Neural cell (in vitro differentiated cells): Measurements from ENCODE around the gene PHB1. TPM values are rescaled to one million over a fixed set of nuclear protein-coding genes. Genes with fewer than 3 reads are reported as not detected.

ENCODE experiments used
- H2AFZ ChIP-seq: fragments of 200-600, 300-800 bp; sonication (generic), shearing (Covaris generic); 2 replicates; pipeline ENCODE4 v1.6.0; 2014; ENCODE audit warnings: low read depth, mild to moderate bottlenecking, antibody characterized with exemption, low read length, moderate library complexity
- H3F3A ChIP-seq: fragments of 200-600 bp; shearing (Covaris generic); 2 replicates; pipeline ENCODE4 v1.6.1; 2016; ENCODE audit warnings: mild to moderate bottlenecking, moderate library complexity, mixed read lengths, antibody characterized with exemption, low read length; ENCODE audit not compliant: insufficient read depth, poor library complexity, severe bottlenecking
- H3K27ac ChIP-seq: fragments of 200-600, 300-800 bp; sonication (generic), shearing (Covaris generic); 2 replicates; pipeline ENCODE4 v1.5.1; 2014; ENCODE audit warnings: mild to moderate bottlenecking, low read length, moderate library complexity
- H3K27me3 ChIP-seq: fragments of 300-800, 200-600 bp; sonication (generic), shearing (Covaris generic); 2 replicates; pipeline ENCODE4 v1.6.0; 2014; ENCODE audit warnings: mild to moderate bottlenecking, low read depth, low read length, moderate library complexity; ENCODE audit not compliant: insufficient read depth
- H3K36me3 ChIP-seq: fragments of 300-800, 200-600 bp; sonication (generic), shearing (Covaris generic); 2 replicates; pipeline ENCODE4 v1.5.1; 2014; ENCODE audit warnings: mild to moderate bottlenecking, antibody characterized with exemption, low read length, moderate library complexity; ENCODE audit not compliant: insufficient read depth
- H3K4me2 ChIP-seq: fragments of 300-800, 200-600 bp; sonication (generic), shearing (Covaris generic); 2 replicates; pipeline ENCODE4 v1.6.0; 2014; ENCODE audit warnings: mild to moderate bottlenecking, low read length
- H3K4me3 ChIP-seq: fragments of 300-800, 200-600 bp; sonication (generic), shearing (Covaris generic); 2 replicates; pipeline ENCODE4 v1.5.1; 2014; ENCODE audit warnings: mild to moderate bottlenecking, low read length, moderate library complexity
- H3K79me2 ChIP-seq: fragments of 200-600 bp; shearing (Covaris generic); replicated peaks from 2 replicates; pipeline ENCODE4 v1.6.0; 2014; ENCODE audit warnings: mild to moderate bottlenecking, low read length, moderate library complexity; ENCODE audit not compliant: insufficient read depth
- H3K9ac ChIP-seq: fragments of 300-800, 200-600 bp; sonication (generic), shearing (Covaris generic); 2 replicates; pipeline ENCODE4 v1.6.1; 2016; ENCODE audit warnings: mild to moderate bottlenecking, low read length, mixed read lengths
- H3K9me2 ChIP-seq: fragments of 200-600 bp; shearing (Covaris generic); 2 replicates; pipeline ENCODE4 v1.6.1; 2016; ENCODE audit warnings: mild to moderate bottlenecking, low read length, mixed read lengths; ENCODE audit not compliant: insufficient read depth
- H3K9me3 ChIP-seq: fragments of 200-600, 300-800 bp; sonication (generic), shearing (Covaris generic); 2 replicates; pipeline ENCODE4 v1.6.1; 2016; ENCODE audit warnings: mild to moderate bottlenecking, mixed run types, low read length, moderate library complexity, mixed read lengths
- H4K20me1 ChIP-seq: fragments of 200-600 bp; shearing (Covaris generic); 2 replicates; pipeline ENCODE4 v1.6.1; 2016; ENCODE audit warnings: mild to moderate bottlenecking, mixed run types; ENCODE audit not compliant: insufficient read depth
- CTCF ChIP-seq: fragments of 450-650 bp; IDR thresholded peaks from 2 replicates; pipeline ENCODE4 v1.5.1; 2014; ENCODE audit warnings: antibody characterized with exemption, mild to moderate bottlenecking, moderate library complexity; ENCODE audit not compliant: poor library complexity, severe bottlenecking
- EP300 ChIP-seq: fragments of 450-650 bp; conservative IDR thresholded peaks from 2 replicates; pipeline ENCODE4 v1.6.1; 2014; ENCODE audit warnings: antibody characterized with exemption, mild to moderate bottlenecking, moderate library complexity; ENCODE audit not compliant: poor library complexity, severe bottlenecking
- EZH2 ChIP-seq: fragments of 200-600, 300-800 bp; shearing (Covaris generic), sonication (generic); IDR thresholded peaks from 2 replicates; pipeline ENCODE4 v1.6.1; 2014; ENCODE audit warnings: antibody characterized with exemption, low read length, borderline replicate concordance, mild to moderate bottlenecking; ENCODE audit not compliant: insufficient read depth, poor library complexity, severe bottlenecking
- MXI1 ChIP-seq: fragments of 450-650 bp; conservative IDR thresholded peaks from 2 replicates; pipeline ENCODE4 v1.6.1; 2014; ENCODE audit warnings: antibody characterized with exemption, mild to moderate bottlenecking; ENCODE audit not compliant: poor library complexity, severe bottlenecking
- POLR2AphosphoS5 ChIP-seq: IDR thresholded peaks from 2 replicates; pipeline ENCODE4 v1.6.1; 2012
- RAD21 ChIP-seq: fragments of 450-650 bp; conservative IDR thresholded peaks from 2 replicates; pipeline ENCODE4 v1.6.1; 2014; ENCODE audit warnings: antibody characterized with exemption, mild to moderate bottlenecking, moderate library complexity
- REST ChIP-seq: IDR thresholded peaks from 2 replicates; pipeline ENCODE4 v1.6.1; 2012; ENCODE audit warnings: borderline replicate concordance
- SMC3 ChIP-seq: fragments of 450-650 bp; conservative IDR thresholded peaks from 2 replicates; pipeline ENCODE4 v1.6.1; 2014; ENCODE audit warnings: antibody characterized with exemption, mild to moderate bottlenecking, moderate library complexity; ENCODE audit not compliant: poor library complexity
- TAF1 ChIP-seq: IDR thresholded peaks from 2 replicates; pipeline ENCODE4 v1.6.1; 2012; ENCODE audit warnings: low read depth
- polyA plus RNA-seq: library from polyadenylated mRNA; depleted of rRNA; stranded (reverse); fragments of >200 nt; gene quantifications from 2 replicates; pipeline ENCODE4 v1.2.3, GENCODE V29; 2014

Gene PHB1
- polyA plus RNA-seq, 1 donor from 2014 or later, result 99.0 TPM

- Histone ChIP-seq H3K9ac (no peak overlapping the region), H3K27me3 (no peaks in the 10 kb centered on the region), H2AFZ (no peak overlapping the region), H4K20me1 (no peaks in the 10 kb centered on the region), H3K79me2 (peaks cover 75% of the 10 kb centered on the region), H3K27ac (no peak overlapping the region), H3F3A (no peaks in the 10 kb centered on the region), H3K9me3 (no peaks in the 10 kb centered on the region), H3K9me2 (no peaks in the 10 kb centered on the region), H3K4me2 (no peak overlapping the region), H3K36me3 (no peaks in the 10 kb centered on the region), H3K4me3 (peak overlapping the region; percentile 70)
- TF ChIP-seq EP300, result no peak
- TF ChIP-seq TAF1, result no peak
- TF ChIP-seq POLR2AphosphoS5, result no peak
- no peak for TF ChIP-seq REST
- no peak for TF ChIP-seq EZH2
- no peak for TF ChIP-seq SMC3
- no peak for TF ChIP-seq RAD21
- TF ChIP-seq MXI1, result no peak
- no peak for TF ChIP-seq CTCF
Observed at GRCh38 chr17:49357516-49357915, 57.2 kb downstream of the PHB1 start.

- no peaks in the 10 kb centered on the region for H3K9me2 ChIP-seq
- H3K79me2 ChIP-seq, result peaks cover 87% of the 10 kb centered on the region
- H3K4me2 ChIP-seq, result no peak overlapping the region
- H3K9ac ChIP-seq, result no peak overlapping the region
- no peaks in the 10 kb centered on the region for H3K9me3 ChIP-seq
- TF ChIP-seq SMC3, result no peak
- TF ChIP-seq EZH2, result no peak
- no peak for TF ChIP-seq TAF1
- TF ChIP-seq POLR2AphosphoS5, result no peak
- TF ChIP-seq RAD21, result no peak
- TF ChIP-seq REST, result no peak
- TF ChIP-seq EP300, result no peak
- TF ChIP-seq CTCF, result no peak
- no peak for TF ChIP-seq MXI1
- H2AFZ ChIP-seq, result no peak overlapping the region
- no peaks in the 10 kb centered on the region for H3F3A ChIP-seq
- H3K27me3 ChIP-seq, result no peaks in the 10 kb centered on the region
- H3K4me3 ChIP-seq, result no peak overlapping the region
- H3K36me3 ChIP-seq, result no peaks in the 10 kb centered on the region
- no peak overlapping the region for H3K27ac ChIP-seq
- H4K20me1 ChIP-seq, result no peaks in the 10 kb centered on the region
Observed at GRCh38 chr17:49356320-49356719, 58.4 kb downstream of the PHB1 start.
